CD4-positive, alpha-beta T cell treated with Interleukin-15 for 4 hours (primary cell): ENCODE measurements around the gene RASAL1.
"Not testable (repeated sequence)": the region's sequence is repeated elsewhere in the genome, so short reads cannot be mapped to it uniquely, and the experiment has no call there.

Experiments
- DNase-seq: peaks from one replicate; pipeline ENCODE4 v3.0.0-alpha.2; 2020; ENCODE audit warnings: low spot score

The RASAL1 gene

GRCh38 chr12:113138826-113139225, 3.3 kb upstream of the RASAL1 start:
- DNase-seq = no peak

GRCh38 chr12:113137861-113138783, 2.6 kb upstream of the RASAL1 start:
- no peak for DNase-seq

GRCh38 chr12:113136990-113137511, 1.5 kb upstream of the RASAL1 start:
- DNase-seq = no peak

GRCh38 chr12:113136128-113136989, 798 bp upstream of the RASAL1 start:
- peak; percentile 17 for DNase-seq

GRCh38 chr12:113134521-113134951, 1.0 kb downstream of the RASAL1 start:
- no peak for DNase-seq

GRCh38 chr12:113134071-113134470, 1.5 kb downstream of the RASAL1 start:
- no peak for DNase-seq

- no peak for DNase-seq
Observed at GRCh38 chr12:113133666-113134065, 1.9 kb downstream of the RASAL1 start.

- no peak for DNase-seq
Observed at GRCh38 chr12:113133036-113133435, 2.5 kb downstream of the RASAL1 start.

- no peak for DNase-seq
Observed at GRCh38 chr12:113131556-113131955, 4.0 kb downstream of the RASAL1 start.

- no peak for DNase-seq
Observed at GRCh38 chr12:113130457-113131135, 5.0 kb downstream of the RASAL1 start.

GRCh38 chr12:113129664-113130456, 5.7 kb downstream of the RASAL1 start:
- no peak for DNase-seq

GRCh38 chr12:113128802-113129663, 6.5 kb downstream of the RASAL1 start:
- DNase-seq = no peak

- DNase-seq = no peak
Observed at GRCh38 chr12:113127791-113128199, 7.8 kb downstream of the RASAL1 start.

- DNase-seq = no peak
Observed at GRCh38 chr12:113120670-113121370, 14.7 kb downstream of the RASAL1 start.

GRCh38 chr12:113119980-113120669, 15.4 kb downstream of the RASAL1 start:
- no peak for DNase-seq

- no peak for DNase-seq
Observed at GRCh38 chr12:113118142-113118541, 17.4 kb downstream of the RASAL1 start.

- not testable (repeated sequence) for DNase-seq
Observed at GRCh38 chr12:113117684-113118083, 17.9 kb downstream of the RASAL1 start.

GRCh38 chr12:113116875-113117274, 18.7 kb downstream of the RASAL1 start:
- DNase-seq = no peak
